ENCODE measurements around the gene ZCCHC8.
"Not testable (repeated sequence)": the region's sequence is repeated elsewhere in the genome, so short reads cannot be mapped to it uniquely, and the experiment has no call there.

The ZCCHC8 gene

GRCh38 chr12:122520676-122521075 lies 19.9 kb upstream of the ZCCHC8 start:
- TF ChIP-seq CTCF (conservative IDR thresholded peaks at IDR 0.05), result no peak
- TF ChIP-seq ZFX (IDR thresholded peaks at IDR 0.05), result no peak
- H3K27ac ChIP-seq, result no peak overlapping the region

GRCh38 chr12:122519418-122519817 lies 18.7 kb upstream of the ZCCHC8 start:
- no peak overlapping the region for H3K27ac ChIP-seq
- TF ChIP-seq CTCF (conservative IDR thresholded peaks at IDR 0.05) (no peak), ZFX (IDR thresholded peaks at IDR 0.05) (no peak)

- TF ChIP-seq ZFX (IDR thresholded peaks at IDR 0.05) (no peak), CTCF (conservative IDR thresholded peaks at IDR 0.05) (no peak)
- no peak overlapping the region for H3K27ac ChIP-seq
Measured at GRCh38 chr12:122518908-122519307, 18.2 kb upstream of the ZCCHC8 start.

- TF ChIP-seq CTCF (conservative IDR thresholded peaks at IDR 0.05) (no peak), ZFX (IDR thresholded peaks at IDR 0.05) (no peak)
- H3K27ac ChIP-seq, result no peak overlapping the region
Measured at GRCh38 chr12:122517877-122518276, 17.1 kb upstream of the ZCCHC8 start.

GRCh38 chr12:122516544-122517361 lies 16.0 kb upstream of the ZCCHC8 start:
- TF ChIP-seq ZFX (IDR thresholded peaks at IDR 0.05) (no peak), CTCF (conservative IDR thresholded peaks at IDR 0.05) (no peak)
- H3K27ac ChIP-seq, result no peak overlapping the region

- no peak for TF ChIP-seq CTCF (conservative IDR thresholded peaks at IDR 0.05)
- TF ChIP-seq ZFX (IDR thresholded peaks at IDR 0.05), result no peak
- H3K27ac ChIP-seq, result no peak overlapping the region
Measured at GRCh38 chr12:122515275-122515674, 14.5 kb upstream of the ZCCHC8 start.

GRCh38 chr12:122513660-122514059 lies 12.9 kb upstream of the ZCCHC8 start:
- TF ChIP-seq ZFX (IDR thresholded peaks at IDR 0.05) (no peak), CTCF (conservative IDR thresholded peaks at IDR 0.05) (no peak)
- no peak overlapping the region for H3K27ac ChIP-seq

GRCh38 chr12:122513028-122513427 lies 12.3 kb upstream of the ZCCHC8 start:
- not testable (repeated sequence) for H3K27ac ChIP-seq
